ENCODE measurements around the gene GMDS.

GMDS gene

DNA sequence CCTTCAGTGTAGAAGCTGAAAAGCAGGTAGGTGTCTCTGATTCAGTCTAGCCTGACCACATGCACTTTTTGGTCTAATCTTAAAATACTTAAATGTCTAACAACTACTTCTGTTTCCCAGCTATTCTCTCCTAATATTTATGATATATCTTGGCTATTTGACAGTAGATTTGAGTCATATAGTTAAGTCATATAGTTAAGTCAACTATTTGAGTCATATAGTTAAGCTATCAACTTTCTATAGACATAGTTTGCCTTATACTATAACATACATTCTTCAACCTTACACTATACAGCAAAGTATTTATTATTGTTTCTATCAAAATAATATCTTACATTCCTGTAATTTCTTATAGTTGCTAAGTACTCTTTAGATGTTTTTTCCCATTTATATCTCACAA is 110.9 kb downstream of the GMDS start:
- TF ChIP-seq, protein P1, sequence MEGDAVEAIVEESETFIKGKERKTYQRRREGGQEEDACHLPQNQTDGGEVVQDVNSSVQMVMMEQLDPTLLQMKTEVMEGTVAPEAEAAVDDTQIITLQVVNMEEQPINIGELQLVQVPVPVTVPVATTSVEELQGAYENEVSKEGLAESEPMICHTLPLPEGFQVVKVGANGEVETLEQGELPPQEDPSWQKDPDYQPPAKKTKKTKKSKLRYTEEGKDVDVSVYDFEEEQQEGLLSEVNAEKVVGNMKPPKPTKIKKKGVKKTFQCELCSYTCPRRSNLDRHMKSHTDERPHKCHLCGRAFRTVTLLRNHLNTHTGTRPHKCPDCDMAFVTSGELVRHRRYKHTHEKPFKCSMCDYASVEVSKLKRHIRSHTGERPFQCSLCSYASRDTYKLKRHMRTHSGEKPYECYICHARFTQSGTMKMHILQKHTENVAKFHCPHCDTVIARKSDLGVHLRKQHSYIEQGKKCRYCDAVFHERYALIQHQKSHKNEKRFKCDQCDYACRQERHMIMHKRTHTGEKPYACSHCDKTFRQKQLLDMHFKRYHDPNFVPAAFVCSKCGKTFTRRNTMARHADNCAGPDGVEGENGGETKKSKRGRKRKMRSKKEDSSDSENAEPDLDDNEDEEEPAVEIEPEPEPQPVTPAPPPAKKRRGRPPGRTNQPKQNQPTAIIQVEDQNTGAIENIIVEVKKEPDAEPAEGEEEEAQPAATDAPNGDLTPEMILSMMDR (IDR thresholded peaks at IDR 0.05; ENCODE audit: borderline replicate concordance, control extremely low read depth, extremely low read depth, insufficient read depth, missing control alignments): no peak
- no peak for DNase-seq (ENCODE audit: low spot score)
- in situ Hi-C loops (cut with MboI; ENCODE audit: low sequenced_read_pairs, unreplicated experiment): no loop called here

DNA sequence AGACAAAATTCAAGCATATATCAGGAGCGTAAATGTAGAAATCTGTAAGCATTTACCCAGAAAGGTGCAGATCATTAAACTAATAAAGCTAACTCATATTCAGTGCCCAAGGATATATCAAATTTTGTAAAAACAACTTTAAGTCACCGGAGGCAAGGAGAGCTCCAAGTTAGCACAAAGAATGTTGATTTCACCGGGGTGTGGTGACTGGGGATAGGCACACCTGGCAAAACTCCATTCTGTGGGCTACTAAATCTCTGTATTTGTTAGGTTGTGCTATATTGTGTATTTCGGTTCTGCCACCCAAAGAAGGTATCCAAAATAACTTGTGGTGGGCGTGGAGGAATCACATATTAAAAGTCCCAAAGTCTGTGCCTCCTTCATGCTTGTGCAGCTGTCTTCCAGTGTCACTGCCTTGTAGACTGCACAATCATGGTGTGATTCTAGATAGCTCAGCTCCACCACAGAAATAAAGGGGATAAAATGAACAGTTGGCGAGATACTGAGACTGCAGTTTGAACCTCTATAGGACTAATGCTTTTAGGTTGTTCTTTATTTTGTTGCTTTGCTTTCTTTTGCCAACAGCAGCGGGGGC is 111.6 kb downstream of the GMDS start:
- no peak for DNase-seq (ENCODE audit: low spot score)
- in situ Hi-C loops (cut with MboI; ENCODE audit: low sequenced_read_pairs, unreplicated experiment): no loop called here

DNA sequence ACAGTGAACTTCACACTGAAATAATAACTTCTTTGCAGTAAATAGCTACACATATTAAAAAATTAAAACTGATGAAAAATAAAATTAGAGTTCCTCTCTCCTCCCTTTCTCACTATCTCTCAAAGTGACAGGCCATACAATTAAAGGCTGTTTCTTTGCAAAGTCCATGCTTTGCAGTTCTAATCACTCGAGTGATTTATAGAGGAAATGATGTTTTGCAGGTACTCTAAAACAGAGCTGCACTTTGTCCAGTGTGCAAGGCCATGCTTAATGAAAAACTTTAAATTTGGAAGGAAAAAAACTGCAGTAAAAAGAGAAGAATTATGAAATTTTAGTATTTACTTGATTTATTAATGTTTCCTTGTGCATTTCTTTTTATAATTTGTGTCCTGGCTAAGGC is 112.5 kb downstream of the GMDS start:
- in situ Hi-C loops (cut with MboI; ENCODE audit: low sequenced_read_pairs, unreplicated experiment): no loop called here
- TF ChIP-seq, protein P1 (IDR thresholded peaks at IDR 0.05; ENCODE audit: borderline replicate concordance, control extremely low read depth, extremely low read depth, insufficient read depth, missing control alignments): no peak
- no peak for DNase-seq (ENCODE audit: low spot score)

More for the DNA sequence above, 111.6 kb downstream of the GMDS start:
- TF ChIP-seq, protein P1 (IDR thresholded peaks at IDR 0.05; ENCODE audit: borderline replicate concordance, control extremely low read depth, extremely low read depth, insufficient read depth, missing control alignments): no peak

DNA sequence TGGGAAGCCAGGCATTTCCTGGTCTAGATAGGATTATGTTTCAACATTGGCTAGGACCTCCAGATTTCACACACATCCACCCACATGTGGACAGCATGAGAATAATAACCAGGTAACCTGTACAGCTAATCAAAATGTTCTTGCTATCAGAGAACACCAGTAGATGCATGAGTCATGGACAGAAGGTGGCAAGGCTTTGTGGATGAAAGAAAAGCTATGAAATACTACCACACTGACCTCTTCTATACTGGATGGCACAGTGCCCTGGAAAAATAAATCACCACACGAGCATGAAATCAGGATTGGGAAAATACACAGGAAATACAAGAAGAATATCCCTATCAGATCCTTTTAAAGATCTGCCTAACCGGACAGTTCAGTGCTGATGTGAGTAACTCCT is 113.0 kb downstream of the GMDS start:
- in situ Hi-C loops (cut with MboI; ENCODE audit: low sequenced_read_pairs, unreplicated experiment): no loop called here
- TF ChIP-seq, protein P1 (IDR thresholded peaks at IDR 0.05; ENCODE audit: borderline replicate concordance, control extremely low read depth, extremely low read depth, insufficient read depth, missing control alignments): no peak

DNA sequence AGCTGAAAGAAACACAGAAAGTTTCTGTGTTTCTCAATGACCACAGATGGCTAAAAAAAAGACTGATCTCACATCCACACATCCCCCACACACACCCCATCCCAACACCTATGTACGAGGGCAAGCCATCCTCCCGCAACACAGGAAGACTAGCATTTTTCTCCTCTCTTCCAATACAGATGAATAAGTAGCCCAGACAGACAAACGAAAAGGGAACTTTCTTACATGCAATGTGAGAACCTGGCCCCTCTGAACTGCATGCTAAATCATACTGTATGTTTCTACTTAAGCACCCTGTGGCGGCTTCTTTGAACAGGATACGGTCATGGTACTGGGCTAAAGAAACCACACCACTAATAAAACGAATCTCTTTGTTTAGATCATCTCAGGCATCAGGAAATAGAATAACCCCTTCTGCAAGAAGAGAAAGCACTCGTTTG is 116.2 kb downstream of the GMDS start:
- DNase-seq (ENCODE audit: low spot score): peak; percentile 52

More for the DNA sequence above, 113.0 kb downstream of the GMDS start:
- DNase-seq (ENCODE audit: low spot score): no peak

DNA sequence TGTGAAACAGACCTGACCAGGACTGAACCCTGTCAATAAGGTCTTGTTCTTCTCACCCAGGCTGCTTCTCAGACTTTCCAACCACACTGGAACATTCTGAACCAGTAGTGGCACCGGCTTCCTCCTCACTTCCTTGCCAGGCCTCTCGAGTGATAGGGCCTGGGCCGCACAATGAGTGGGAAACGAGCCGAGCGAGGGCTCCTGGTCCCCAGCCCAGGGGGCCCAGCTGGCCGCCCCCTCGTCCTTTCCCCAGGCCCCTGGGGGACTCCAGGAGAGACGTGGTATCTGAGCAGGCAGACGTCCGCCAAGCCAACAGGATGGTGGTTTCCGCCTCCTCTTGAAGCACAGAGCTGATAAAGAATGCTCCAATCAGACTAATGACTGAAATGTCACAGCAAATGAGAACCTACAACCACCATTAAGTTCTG is 117.9 kb downstream of the GMDS start:
- TF ChIP-seq, protein P1 (IDR thresholded peaks at IDR 0.05; ENCODE audit: borderline replicate concordance, control extremely low read depth, extremely low read depth, insufficient read depth, missing control alignments): no peak
- in situ Hi-C loops (cut with MboI; ENCODE audit: low sequenced_read_pairs, unreplicated experiment): no loop called here
- DNase-seq (ENCODE audit: low spot score): peak; percentile 58

More for the DNA sequence above, 116.2 kb downstream of the GMDS start:
- in situ Hi-C loops (cut with MboI; ENCODE audit: low sequenced_read_pairs, unreplicated experiment): no loop called here
- TF ChIP-seq, protein P1 (IDR thresholded peaks at IDR 0.05; ENCODE audit: borderline replicate concordance, control extremely low read depth, extremely low read depth, insufficient read depth, missing control alignments): no peak

Data from GM13976 (cell line).